ENCODE results near the gene SYNDIG1. TPM values are rescaled to one million over a fixed set of nuclear protein-coding genes. Genes with fewer than 3 reads are reported as not detected.
"Not testable (repeated sequence)": the region's sequence is repeated elsewhere in the genome, so short reads cannot be mapped to it uniquely, and the experiment has no call there.

The SYNDIG1 gene
- total RNA-seq, 1 donor from 2014 or later = 17.6 TPM

DNA sequence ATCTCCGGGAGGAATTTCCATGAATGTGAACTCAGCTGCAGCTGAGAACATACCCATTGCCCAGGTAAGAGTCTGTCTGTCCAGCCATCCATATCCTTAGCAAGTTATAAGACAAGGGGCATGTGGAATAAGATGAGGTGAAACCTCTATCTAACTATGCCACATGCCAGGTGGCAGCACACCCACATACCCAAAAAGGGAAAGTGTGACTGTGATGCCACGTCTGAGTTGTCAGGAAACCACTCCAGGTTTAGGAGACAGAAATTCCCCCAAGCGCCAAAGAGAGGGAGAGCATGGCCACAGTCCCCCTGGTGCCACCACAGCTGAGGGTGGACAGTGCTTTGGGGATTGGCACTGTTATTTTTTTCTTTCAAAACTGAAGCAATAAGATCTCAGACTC, 36.7 kb downstream of the SYNDIG1 start:
- DNase-seq (ENCODE audit: low spot score) = no peak
- intact Hi-C loops (cut with DNase I) = loop anchor here (10.0 kb wide), 2 partner anchors 109 to 269 kb away; no protein-coding TSS in a partner anchor

DNA sequence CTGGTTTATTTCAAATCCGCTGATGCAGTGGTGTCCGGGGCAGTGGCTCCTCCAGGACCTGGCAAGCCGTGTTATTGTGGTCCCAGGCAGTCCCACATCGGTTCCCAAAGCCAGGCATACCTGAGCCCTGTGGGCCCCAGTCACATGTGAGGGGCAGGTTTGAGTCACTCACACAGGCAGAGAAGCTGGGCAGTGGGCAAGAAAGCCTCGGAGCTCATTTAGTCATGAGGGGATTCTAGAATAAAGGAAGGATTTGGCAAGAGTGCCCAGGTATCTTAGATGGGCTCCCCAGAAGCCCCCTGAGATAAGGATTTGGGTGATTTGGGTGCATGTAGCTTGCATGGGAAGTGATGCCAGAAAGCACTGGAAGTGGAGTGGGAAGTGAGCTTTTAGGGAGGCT, 37.3 kb downstream of the SYNDIG1 start:
- no peak for DNase-seq (ENCODE audit: low spot score)
- intact Hi-C loops (cut with DNase I) = loop anchor here (10.0 kb wide), 2 partner anchors 108 to 268 kb away; no protein-coding TSS in a partner anchor

DNA sequence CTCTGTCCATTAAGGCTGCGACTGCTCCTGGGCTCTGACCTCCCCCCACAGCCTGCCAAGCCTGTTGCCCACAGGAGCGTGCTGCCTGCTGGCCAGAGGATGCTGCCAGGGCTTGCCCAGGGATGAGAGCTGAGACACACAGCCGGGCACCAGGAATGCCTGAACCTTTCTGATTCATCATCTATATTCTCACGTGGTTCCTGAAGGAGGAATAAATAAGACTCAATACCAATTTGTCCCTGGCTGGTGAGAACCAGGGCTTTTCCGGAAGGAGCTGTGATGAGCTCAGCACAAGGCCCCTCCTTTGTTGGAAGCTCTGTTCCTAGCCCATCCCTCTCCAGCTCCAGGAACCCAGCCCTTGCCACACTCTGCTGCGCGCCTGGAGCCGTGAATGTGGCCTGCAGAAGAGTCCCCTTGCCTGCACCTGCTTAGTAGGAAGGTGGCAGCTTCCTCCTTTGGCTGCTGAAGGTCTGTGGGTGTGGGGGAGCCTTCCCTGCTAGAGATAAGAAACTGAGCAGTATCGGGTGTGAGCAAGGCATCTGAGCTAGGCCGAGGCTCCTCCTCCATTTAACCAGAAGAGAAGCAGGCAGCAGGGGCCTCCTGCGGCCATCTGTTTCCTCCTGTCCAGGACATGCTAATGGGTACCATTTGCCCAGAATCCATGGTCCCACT, 37.9 kb downstream of the SYNDIG1 start:
- DNase-seq (ENCODE audit: low spot score) = no peak
- intact Hi-C loops (cut with DNase I) = loop anchor here (10.0 kb wide), 2 partner anchors 107 to 267 kb away; no protein-coding TSS in a partner anchor

DNA sequence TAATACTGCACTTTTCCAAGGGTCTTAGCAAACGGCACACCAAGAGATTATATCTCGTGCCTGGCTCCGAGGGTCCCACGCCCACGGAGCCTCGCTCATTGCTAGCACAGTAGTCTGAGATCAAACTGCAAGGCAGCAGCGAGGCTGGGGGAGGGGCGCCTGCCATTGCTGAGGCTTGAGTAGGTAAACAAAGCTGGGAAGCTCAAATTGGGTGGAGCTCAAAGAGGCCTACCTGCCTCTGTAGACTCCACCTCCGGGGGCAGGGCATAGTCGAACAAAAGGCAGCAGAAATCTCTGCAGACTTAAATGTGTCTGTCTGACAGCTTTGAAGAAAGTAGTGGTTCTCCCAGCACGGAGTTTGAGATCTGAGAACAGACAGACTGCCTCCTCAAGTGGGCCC, 43.0 kb downstream of the SYNDIG1 start:
- intact Hi-C loops (cut with DNase I); DNase-seq (ENCODE audit: low spot score): not testable (repeated sequence)

DNA sequence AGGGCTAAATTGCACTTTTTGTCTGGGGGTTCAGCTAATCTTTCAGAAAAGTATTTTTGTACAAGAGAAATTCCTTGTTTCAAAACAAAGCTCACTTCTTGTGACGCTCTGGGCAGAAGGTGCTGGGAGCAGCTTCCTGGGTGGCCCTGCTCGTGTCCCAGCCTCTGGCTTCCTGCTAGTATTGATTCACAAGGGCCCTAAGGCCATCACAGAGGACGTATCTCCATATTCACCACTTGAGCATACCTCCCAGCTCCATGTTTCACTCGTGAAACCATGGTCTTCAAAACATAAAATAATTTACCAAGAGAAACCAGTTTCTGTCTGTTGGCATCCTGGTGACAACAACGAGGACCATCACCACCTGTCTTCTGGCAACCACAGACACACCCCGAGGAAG, 49.1 kb downstream of the SYNDIG1 start:
- no peak for DNase-seq (ENCODE audit: low spot score)
- intact Hi-C loops (cut with DNase I) = no loop called here

DNA sequence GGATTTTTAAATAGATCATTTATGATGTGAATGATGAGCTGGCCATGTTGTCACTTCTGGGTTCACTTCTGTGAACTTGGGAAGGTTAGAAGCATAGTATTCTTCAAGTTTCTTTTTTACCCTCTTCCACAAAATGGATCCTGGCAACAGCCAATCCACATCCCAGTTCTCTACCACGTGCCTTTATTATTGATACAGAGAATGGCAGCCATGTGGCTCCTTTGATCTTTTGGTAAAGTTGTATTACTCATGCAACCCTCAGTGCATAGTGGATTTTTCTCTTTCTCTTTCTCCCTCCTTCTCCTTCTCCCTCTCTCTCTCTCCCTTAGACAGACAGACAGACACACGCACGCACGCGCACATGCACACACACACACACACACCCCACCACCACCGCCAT, 50.0 kb downstream of the SYNDIG1 start:
- DNase-seq (ENCODE audit: low spot score) = no peak
- intact Hi-C loops (cut with DNase I) = no loop called here

DNA sequence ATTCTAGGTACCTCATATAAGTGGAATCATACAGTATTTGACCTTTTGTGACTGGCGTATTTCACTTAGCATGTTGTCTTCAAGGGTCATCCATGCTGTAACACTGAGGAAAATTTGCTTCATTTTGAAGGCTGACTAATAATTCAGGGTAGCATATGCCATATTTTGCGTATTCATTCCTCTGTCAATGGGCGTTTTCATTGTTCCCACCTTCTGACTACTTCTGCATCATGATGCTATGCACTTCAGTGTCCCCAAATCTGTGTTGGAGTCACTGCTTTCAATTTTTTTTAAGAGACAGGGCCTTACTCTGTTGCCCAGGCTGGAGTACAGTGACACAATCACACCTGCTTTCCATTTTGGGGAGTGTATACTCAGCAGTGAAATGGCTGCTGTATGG, 51.6 kb downstream of the SYNDIG1 start:
- intact Hi-C loops (cut with DNase I) = no loop called here
- no peak for DNase-seq (ENCODE audit: low spot score)

DNA sequence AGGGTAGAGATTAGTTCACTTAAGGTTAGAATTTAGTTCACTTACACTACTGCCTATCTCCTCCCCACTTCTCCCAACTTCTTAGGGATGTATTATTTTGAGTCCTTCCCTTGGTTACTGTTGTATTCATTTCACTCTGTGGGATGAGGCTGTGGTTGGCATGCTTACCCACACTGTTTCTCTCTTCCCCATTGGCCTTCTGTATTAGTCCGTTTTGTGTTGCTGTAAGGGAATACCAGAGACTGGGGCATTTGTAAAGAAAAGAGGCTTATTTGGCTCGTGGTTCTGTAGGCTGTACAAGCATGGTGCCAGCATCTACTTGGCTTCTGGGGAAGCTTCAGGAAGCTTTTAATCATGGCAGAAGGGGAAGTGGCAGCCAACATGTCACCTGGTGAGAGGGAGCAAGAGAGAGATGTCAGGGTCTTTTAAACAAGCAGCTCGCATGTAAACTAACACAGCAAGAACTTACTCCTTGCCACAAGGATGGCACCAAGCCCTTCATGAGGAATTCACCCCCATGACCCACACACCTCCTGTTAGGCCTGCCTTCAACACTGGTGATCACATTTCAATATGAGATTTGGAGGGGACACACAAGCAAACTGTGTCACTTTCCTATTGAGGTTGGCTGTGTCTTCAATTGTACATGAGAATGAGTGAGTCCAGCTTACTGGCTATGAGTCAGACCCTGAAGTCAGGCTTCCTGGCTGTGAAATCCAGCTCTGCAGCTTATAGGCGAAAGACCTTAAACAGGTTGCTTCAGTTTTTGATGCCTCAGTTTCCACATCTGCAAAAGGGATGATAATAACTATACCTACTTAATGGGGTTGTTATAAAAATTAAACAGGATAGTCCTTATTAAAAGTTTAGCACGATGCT, 53.3 kb downstream of the SYNDIG1 start:
- intact Hi-C loops (cut with DNase I) = no loop called here
- no peak for DNase-seq (ENCODE audit: low spot score)

DNA sequence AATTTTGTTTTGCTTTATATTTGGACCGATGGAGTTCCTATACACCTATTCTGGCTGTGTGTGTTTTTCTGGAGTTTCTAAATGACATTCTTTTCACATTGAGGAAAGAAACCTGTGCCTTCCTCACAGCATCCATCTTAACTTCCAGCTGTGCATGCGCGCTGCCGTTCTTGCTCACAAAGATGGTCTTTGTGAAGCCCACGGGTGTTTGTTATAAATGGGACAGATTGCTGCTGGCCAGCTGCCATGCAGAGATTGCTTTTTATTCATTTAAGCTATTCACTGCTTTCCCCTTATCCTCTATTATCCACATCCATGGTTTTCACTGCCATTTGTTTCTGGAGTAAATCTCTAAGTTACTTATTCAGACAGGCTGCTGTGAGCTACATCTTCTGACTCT, 54.2 kb downstream of the SYNDIG1 start:
- no peak for DNase-seq (ENCODE audit: low spot score)
- intact Hi-C loops (cut with DNase I) = no loop called here

DNA sequence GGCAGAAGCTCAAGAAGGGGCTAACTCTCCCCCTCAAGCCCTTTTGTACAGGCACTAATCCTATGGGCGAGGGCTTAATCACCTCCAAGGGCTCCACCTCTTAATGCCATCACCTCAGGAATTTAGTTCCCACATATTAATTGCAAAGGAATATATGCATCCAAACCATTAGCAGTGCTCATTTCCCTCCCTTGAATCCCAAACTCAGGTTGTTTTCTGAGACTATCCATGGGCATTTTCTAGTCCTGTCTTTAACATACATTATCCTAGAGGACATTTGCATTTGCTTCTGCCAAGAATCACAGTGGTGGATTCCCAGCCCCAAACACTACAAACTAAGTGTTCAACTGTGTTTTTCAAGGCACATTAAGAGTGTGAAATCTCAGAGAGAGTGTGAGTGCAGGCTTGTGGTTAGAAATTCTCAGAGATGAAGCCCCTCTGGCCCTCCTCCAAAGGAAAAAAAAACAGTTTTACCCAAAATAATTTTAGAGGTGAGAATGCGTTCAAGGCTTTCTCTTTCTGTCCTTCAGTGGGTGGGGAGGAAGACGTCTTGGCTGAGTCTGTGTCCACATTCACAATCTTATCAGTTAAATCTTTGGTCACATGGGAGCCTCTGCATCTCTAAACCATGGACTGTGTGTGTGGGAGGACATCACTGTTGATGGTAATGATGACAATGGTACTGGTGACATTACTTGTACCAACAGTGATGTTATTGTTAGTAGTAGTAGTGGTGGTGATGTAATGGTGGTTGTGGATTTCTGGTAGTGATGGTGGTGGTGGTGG, 59.3 kb downstream of the SYNDIG1 start:
- intact Hi-C loops (cut with DNase I) = no loop called here
- DNase-seq (ENCODE audit: low spot score) = no peak

DNA sequence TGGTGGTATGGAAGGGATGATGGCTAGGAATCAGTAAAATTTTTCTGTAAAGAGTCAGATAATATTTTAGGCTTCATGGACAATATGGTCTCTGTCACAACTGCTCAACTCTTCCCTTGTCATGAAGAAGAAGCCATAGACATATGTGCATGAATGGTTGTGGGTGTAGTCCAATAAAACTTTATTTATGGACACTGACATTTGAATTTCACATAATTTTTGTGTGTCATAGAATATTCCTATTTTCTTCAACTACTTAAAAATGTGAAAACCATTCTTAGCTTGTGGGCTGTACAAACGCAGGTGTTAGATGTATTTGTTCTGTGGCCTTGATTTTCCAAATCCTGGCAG, 59.9 kb downstream of the SYNDIG1 start:
- intact Hi-C loops (cut with DNase I) = no loop called here
- no peak for DNase-seq (ENCODE audit: low spot score)

DNA sequence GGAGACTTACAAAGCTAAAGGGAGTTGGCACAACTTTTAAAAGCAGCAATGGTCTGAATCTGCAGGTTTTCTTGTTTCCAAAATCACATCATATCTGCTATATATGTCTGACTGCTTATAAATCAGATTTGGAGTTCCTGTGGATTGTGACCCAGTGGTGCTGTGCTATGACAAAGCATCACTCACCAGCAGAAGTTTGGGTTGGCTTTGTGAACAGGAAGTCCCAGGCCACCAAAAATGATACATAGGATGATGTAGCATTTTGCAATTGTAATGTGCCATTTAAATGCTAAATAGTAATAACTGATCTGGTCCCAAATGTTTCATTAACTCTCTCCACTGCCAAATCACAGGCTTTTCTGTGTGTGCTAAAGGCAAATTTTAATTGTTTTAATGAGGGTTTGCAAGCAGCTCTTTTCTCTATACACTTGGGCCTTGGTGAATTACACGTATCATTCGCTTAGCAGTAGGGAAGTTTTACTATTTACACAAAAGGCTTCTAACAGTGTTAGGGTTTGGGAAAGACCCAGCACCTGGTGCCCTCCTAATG, 60.8 kb downstream of the SYNDIG1 start:
- intact Hi-C loops (cut with DNase I) = no loop called here
- DNase-seq (ENCODE audit: low spot score) = no peak

DNA sequence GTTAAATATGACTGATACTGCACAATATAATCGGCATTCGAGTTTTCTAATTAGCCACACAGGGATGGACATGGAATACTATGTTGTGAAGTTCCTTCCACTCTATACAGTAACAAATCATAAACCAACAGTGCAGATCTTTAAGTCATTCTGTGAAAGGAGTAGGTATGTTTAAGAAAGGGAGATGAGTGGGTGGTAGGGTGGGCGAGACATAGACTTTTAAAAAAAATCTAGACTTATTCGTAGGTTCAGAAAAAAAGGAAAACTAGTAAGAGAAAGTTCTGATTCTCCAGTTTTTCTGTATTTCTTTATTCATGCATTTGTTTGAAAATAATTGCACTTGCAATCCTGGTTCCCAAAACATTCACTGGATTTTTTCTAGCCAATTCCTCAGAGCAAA, 61.8 kb downstream of the SYNDIG1 start:
- intact Hi-C loops (cut with DNase I) = no loop called here
- DNase-seq (ENCODE audit: low spot score) = no peak

DNA sequence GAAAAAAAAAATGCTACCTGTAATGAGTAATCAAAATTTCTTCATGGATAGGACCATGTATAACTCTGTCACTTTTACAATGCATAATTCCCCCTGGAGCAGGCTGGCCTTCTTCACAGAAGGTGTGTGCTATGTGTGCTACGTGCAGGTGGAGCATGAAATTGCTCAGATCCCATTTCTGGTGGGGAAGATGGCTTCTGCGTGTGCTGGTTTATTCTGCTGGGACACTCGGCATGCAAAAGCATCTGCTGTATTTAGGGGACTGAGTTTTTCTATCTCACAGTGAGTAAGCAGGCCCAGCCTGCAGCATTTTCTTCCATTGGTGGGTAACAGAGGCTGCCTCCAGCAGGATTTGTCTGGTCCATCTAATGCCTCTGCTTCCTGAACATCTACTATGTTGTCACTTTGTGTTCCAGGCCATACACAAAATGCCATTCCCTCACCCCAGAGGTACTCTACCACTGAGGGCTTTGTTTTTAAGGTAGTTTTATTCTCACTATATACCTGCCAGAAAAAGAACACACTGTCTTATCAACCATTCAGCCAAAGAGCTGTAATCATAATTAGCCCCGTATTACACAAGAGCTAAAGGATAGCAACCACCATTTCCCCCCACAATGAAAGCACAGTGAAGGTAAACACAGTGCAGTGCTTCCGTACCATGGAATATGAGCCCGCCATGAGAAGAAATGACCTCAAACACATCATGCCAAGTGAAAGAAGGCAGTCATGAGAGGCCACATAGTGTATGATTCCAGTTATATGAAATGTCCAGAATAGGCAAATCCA, 62.4 kb downstream of the SYNDIG1 start:
- no peak for DNase-seq (ENCODE audit: low spot score)
- intact Hi-C loops (cut with DNase I) = no loop called here

DNA sequence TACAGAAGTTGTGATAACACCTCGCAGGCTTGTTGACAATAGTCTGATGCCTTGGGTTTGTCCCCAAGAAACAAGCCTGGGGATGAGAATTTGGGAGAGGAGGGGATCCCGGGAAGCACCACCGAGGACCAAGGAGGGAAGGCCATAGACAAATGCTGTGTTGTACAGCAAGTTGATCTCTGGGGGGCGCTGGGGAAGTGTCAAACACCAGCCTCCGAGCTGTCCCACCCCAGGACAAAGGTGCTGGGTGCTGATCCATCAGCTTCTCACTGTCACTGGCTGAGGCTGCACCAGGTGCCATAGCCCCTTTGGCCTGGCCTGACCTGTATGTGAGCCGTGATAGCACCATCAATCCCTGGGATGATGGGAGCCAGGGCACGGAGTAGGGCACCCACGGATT, 64.0 kb downstream of the SYNDIG1 start:
- no peak for DNase-seq (ENCODE audit: low spot score)
- intact Hi-C loops (cut with DNase I) = no loop called here

DNA sequence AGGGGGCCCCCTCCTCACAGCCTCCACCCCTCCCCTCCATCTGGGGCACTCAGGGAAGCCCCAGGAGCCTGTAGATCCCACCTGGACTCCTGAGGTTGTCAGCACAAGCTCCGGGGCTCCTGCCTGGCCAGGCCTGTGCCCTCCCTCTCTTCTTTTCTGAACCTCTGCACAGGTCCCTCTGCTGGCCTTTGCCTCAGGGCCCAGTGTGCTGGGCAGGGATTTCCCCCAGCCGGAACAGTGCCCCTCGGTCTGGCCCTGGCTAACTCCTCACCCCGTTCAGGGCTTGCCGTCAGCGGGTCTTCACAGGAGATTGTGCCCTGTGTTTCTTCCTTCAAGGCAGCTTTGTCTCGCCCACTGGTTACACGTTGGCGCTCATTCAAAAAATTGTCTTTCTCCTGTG, 64.9 kb downstream of the SYNDIG1 start:
- no peak for DNase-seq (ENCODE audit: low spot score)
- intact Hi-C loops (cut with DNase I) = no loop called here

DNA sequence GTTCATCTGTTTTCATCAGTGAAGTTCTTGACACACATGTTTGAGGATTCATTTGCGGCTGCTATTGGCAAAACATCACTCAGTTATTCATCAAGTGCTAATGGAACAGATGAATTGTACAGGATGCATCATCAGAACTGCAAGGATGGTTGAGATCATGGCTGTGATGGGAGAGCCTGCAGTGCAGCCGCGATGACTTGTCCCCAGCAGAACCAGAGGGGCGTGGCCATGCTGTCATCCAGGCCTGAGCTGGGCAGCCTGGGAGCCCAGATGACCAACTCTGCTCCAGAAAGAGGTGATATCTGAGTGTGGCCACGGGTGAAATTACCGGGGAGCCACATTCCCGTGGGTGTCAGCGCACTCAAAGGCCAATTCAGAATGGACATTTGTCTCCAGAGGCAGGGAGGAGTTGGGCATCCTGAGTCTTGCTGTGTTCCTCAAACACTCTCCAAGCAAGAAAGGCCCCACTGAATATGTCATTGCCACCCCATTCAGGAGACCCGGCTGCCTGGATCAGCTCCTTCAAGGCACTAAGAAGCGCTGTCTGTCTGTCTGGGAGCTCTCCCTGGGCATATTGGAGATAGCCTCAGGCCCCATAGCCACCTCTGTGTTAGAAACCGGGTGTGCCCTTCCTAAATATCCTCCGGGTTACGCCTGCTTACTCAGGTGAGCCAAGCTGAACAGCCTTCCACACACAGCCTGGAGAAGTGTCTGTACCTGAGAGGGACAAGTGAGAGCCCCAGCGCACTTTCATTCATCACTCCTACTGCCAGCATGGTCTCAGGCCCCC, 66.7 kb downstream of the SYNDIG1 start:
- intact Hi-C loops (cut with DNase I) = no loop called here
- DNase-seq (ENCODE audit: low spot score) = no peak

DNA sequence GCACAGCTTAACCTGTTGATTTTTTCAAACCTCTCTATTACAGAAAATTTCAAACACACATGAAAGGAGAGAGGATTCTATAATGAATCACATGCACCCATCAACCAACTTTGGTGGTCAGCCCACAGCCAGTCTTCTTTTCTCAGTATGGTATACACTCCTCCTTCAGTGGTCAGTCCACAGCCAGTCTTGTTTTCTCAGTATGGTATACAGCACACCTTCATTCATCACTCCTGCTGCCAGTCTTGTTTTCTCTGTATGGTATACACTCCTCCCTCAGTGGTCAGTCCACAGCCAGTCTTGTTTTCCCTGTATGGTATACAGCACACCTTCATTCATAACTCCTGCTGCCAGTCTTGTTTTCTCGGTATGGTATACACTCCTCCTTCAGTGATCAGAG, 67.8 kb downstream of the SYNDIG1 start:
- DNase-seq (ENCODE audit: low spot score) = no peak
- intact Hi-C loops (cut with DNase I) = no loop called here
